Liver (tissue), 9 donors: Measurements from ENCODE around the gene TRIL. TPM values are rescaled to one million over a fixed set of nuclear protein-coding genes. Genes with fewer than 3 reads are reported as not detected.

Source experiments
- DNase-seq: peaks from one replicate; pipeline ENCODE4 v3.0.0-alpha.2; 2017; ENCODE audit warnings: low spot score
- H3K27ac ChIP-seq, 2 donors: one replicate each; pipeline ENCODE4 v1.7.0; 2013; ENCODE audit warnings: inconsistent platforms in 2 of 2, low read length in 2 of 2, control low read depth in 1 of 2, low read depth in 1 of 2, mild to moderate bottlenecking in 1 of 2
- H3K27me3 ChIP-seq, 4 donors: one replicate each; pipeline versions ENCODE4 v1.6.1 to v1.7.0; 2013; ENCODE audit warnings: low read length in 3 of 4, inconsistent platforms in 1 of 4, mild to moderate bottlenecking in 1 of 4, moderate library complexity in 1 of 4; ENCODE audit not compliant: control insufficient read depth in 4 of 4, insufficient read depth in 4 of 4
- H3K36me3 ChIP-seq, 4 donors: one replicate each; pipeline versions ENCODE4 v1.6.1 to v1.7.0; 2013; ENCODE audit warnings: low read length in 3 of 4, mild to moderate bottlenecking in 3 of 4, low read depth in 1 of 4, moderate library complexity in 1 of 4; ENCODE audit not compliant: control insufficient read depth in 4 of 4, insufficient read depth in 3 of 4
- H3K4me1 ChIP-seq, 4 donors: one replicate each; pipeline versions ENCODE4 v1.6.1 to v1.7.0; 2013; ENCODE audit warnings: low read length in 3 of 4, mild to moderate bottlenecking in 3 of 4, moderate library complexity in 1 of 4; ENCODE audit not compliant: control insufficient read depth in 4 of 4, insufficient read depth in 4 of 4
- H3K4me3 ChIP-seq, 3 donors: one replicate each; pipeline versions ENCODE4 v1.6.1 to v1.7.0; 2013; ENCODE audit warnings: low read length in 3 of 3, control low read depth in 1 of 3, low read depth in 1 of 3, mild to moderate bottlenecking in 1 of 3
- H3K9ac ChIP-seq, 2 donors: one replicate each; pipeline ENCODE4 v1.7.0; 2013; ENCODE audit warnings: low read length in 2 of 2, mild to moderate bottlenecking in 2 of 2, moderate library complexity in 2 of 2, control low read depth in 1 of 2, low read depth in 1 of 2
- H3K9me3 ChIP-seq, 4 donors: one replicate each; pipeline versions ENCODE4 v1.6.1 to v1.7.0; 2013; ENCODE audit warnings: low read length in 3 of 4; ENCODE audit not compliant: control insufficient read depth in 4 of 4
- EGR1 ChIP-seq, 2 donors: IDR thresholded peaks; 2 replicates each; pipeline ENCODE4 v1.6.1; 2016 to 2018; ENCODE audit warnings: antibody characterized with exemption in 2 of 2, low read depth in 2 of 2
- FOXA1 ChIP-seq: IDR thresholded peaks from 2 replicates; pipeline ENCODE4 v1.6.1; 2016; ENCODE audit warnings: antibody characterized with exemption
- FOXA2 ChIP-seq: IDR thresholded peaks from 2 replicates; pipeline ENCODE4 v1.6.1; 2016; ENCODE audit warnings: antibody characterized with exemption
- GABPA ChIP-seq, 2 donors: IDR thresholded peaks in 1 of 2; conservative IDR thresholded peaks in 1 of 2; 2 replicates each; pipeline ENCODE4 v1.6.1; 2016; ENCODE audit warnings: antibody characterized with exemption in 2 of 2, mild to moderate bottlenecking in 1 of 2, moderate library complexity in 1 of 2
- HNF4A ChIP-seq, 2 donors: conservative IDR thresholded peaks; 2 replicates each; pipeline ENCODE4 v1.6.1; 2016; ENCODE audit warnings: antibody characterized with exemption in 2 of 2, mild to moderate bottlenecking in 2 of 2
- HNF4G ChIP-seq: IDR thresholded peaks from 2 replicates; pipeline ENCODE4 v1.6.1; 2016; ENCODE audit warnings: antibody characterized with exemption
- JUND ChIP-seq, 2 donors: IDR thresholded peaks; 2 replicates each; pipeline ENCODE4 v1.6.1; 2016; ENCODE audit warnings: antibody characterized with exemption in 2 of 2
- NR2F2 ChIP-seq: IDR thresholded peaks from 2 replicates; pipeline ENCODE4 v1.6.1; 2016; ENCODE audit warnings: antibody characterized with exemption
- RAD21 ChIP-seq, 2 donors: IDR thresholded peaks; 2 replicates each; pipeline ENCODE4 v1.6.1; 2016; ENCODE audit warnings: antibody characterized with exemption in 2 of 2, mild to moderate bottlenecking in 2 of 2
- REST ChIP-seq: IDR thresholded peaks from 2 replicates; pipeline ENCODE4 v1.6.1; 2016; ENCODE audit warnings: antibody characterized with exemption, mild to moderate bottlenecking
- RXRA ChIP-seq, 2 donors: IDR thresholded peaks; 2 replicates each; pipeline ENCODE4 v1.6.1; 2017 to 2018; ENCODE audit warnings: antibody characterized with exemption in 2 of 2, mild to moderate bottlenecking in 1 of 2
- SP1 ChIP-seq: IDR thresholded peaks from 2 replicates; pipeline ENCODE4 v1.6.1; 2018; ENCODE audit warnings: antibody characterized with exemption, mild to moderate bottlenecking
- TAF1 ChIP-seq: conservative IDR thresholded peaks from 2 replicates; pipeline ENCODE4 v1.6.1; 2016; ENCODE audit warnings: antibody characterized with exemption, mild to moderate bottlenecking
- YY1 ChIP-seq: IDR thresholded peaks from 2 replicates; pipeline ENCODE4 v1.6.1; 2016; ENCODE audit warnings: antibody characterized with exemption, mild to moderate bottlenecking
- WGBS: extraction: QIAGEN DNeasy Blood & Tissue Kit; methylation state at CpG from one replicate; pipeline ENCODE4 v1.1.7; 2013; 5-methylcytosine and 5-hydroxymethylcytosine counted together
- polyA plus RNA-seq, 2 donors: library from polyadenylated mRNA; stranded (reverse) in 1 of 2; unstranded in 1 of 2; fragments of 200-250 nt in 1 of 2; fragments of >200 nt in 1 of 2; fragmentation: Nextera tagmentation in 1 of 2; extraction: Ambion mirVana in 1 of 2; gene quantifications; one replicate each; pipeline versions ENCODE4 v1.2.1 to v1.2.3, GENCODE V29; 2013 to 2015
- total RNA-seq, 2 donors: library from RNA; depleted of rRNA; stranded (reverse); fragments of >200 nt; gene quantifications; one replicate each; pipeline ENCODE4 v1.2.3, GENCODE V29; 2014
- TF ChIP-seq, protein P1 (sequence below): fragments of 150-350 bp; IDR thresholded peaks from 2 replicates; pipeline ENCODE4 v1.5.1; 2017; ENCODE audit warnings: improper control_type of control experiment, low read depth, low read length; ENCODE audit not compliant: missing input control
- TF ChIP-seq, protein P2 (sequence below): IDR thresholded peaks from 2 replicates; pipeline ENCODE4 v1.6.1; 2016; ENCODE audit warnings: antibody characterized with exemption
- TF ChIP-seq, protein P3 (sequence below): IDR thresholded peaks from 2 replicates; pipeline ENCODE4 v1.6.1; 2016; ENCODE audit warnings: antibody characterized with exemption
- TF ChIP-seq, protein P4 (sequence below): IDR thresholded peaks from 2 replicates; pipeline ENCODE4 v1.6.1; 2016; ENCODE audit warnings: antibody characterized with exemption
- donor health status: healthy.
- donor health status: healthy.
- donor health status: healthy.
- donor health status: healthy.
- donor health status: healthy.

Gene TRIL
- total and polyA plus RNA-seq, 4 donors, result 0.06 to 0.67 (median 0.35) TPM

GRCh38 chr7:28988810-28989209, 30.7 kb upstream of the TRIL start:
- H3K27ac ChIP-seq, result no peak overlapping the region

More at GRCh38 chr7:28988810-28989209, 30.7 kb upstream of the TRIL start:
- H3K36me3 ChIP-seq, result no peaks in the 10 kb centered on the region
- H3K27me3 ChIP-seq, result no peaks in the 10 kb centered on the region
- H3K9me3 ChIP-seq, result no peaks in the 10 kb centered on the region
- TF ChIP-seq, protein P1, sequence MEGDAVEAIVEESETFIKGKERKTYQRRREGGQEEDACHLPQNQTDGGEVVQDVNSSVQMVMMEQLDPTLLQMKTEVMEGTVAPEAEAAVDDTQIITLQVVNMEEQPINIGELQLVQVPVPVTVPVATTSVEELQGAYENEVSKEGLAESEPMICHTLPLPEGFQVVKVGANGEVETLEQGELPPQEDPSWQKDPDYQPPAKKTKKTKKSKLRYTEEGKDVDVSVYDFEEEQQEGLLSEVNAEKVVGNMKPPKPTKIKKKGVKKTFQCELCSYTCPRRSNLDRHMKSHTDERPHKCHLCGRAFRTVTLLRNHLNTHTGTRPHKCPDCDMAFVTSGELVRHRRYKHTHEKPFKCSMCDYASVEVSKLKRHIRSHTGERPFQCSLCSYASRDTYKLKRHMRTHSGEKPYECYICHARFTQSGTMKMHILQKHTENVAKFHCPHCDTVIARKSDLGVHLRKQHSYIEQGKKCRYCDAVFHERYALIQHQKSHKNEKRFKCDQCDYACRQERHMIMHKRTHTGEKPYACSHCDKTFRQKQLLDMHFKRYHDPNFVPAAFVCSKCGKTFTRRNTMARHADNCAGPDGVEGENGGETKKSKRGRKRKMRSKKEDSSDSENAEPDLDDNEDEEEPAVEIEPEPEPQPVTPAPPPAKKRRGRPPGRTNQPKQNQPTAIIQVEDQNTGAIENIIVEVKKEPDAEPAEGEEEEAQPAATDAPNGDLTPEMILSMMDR, result no peak
- TF ChIP-seq HNF4G, result no peak
- TF ChIP-seq GABPA (IDR thresholded peaks at IDR 0.05 in 1 of 2, conservative IDR thresholded peaks at IDR 0.05 in 1 of 2), result no peak
- TF ChIP-seq, protein P2, sequence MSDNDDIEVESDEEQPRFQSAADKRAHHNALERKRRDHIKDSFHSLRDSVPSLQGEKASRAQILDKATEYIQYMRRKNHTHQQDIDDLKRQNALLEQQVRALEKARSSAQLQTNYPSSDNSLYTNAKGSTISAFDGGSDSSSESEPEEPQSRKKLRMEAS, result no peak
- no peak for TF ChIP-seq HNF4A (conservative IDR thresholded peaks at IDR 0.05)
- TF ChIP-seq, protein P3, sequence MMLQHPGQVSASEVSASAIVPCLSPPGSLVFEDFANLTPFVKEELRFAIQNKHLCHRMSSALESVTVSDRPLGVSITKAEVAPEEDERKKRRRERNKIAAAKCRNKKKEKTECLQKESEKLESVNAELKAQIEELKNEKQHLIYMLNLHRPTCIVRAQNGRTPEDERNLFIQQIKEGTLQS, result no peak
- TF ChIP-seq RXRA (IDR thresholded peaks at IDR 0.05), result no peak
- no peak for TF ChIP-seq RAD21 (IDR thresholded peaks at IDR 0.05)
- no peak for TF ChIP-seq JUND (IDR thresholded peaks at IDR 0.05)
- TF ChIP-seq, protein P4, sequence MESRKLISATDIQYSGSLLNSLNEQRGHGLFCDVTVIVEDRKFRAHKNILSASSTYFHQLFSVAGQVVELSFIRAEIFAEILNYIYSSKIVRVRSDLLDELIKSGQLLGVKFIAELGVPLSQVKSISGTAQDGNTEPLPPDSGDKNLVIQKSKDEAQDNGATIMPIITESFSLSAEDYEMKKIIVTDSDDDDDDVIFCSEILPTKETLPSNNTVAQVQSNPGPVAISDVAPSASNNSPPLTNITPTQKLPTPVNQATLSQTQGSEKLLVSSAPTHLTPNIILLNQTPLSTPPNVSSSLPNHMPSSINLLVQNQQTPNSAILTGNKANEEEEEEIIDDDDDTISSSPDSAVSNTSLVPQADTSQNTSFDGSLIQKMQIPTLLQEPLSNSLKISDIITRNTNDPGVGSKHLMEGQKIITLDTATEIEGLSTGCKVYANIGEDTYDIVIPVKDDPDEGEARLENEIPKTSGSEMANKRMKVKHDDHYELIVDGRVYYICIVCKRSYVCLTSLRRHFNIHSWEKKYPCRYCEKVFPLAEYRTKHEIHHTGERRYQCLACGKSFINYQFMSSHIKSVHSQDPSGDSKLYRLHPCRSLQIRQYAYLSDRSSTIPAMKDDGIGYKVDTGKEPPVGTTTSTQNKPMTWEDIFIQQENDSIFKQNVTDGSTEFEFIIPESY, result no peak
- no peak for TF ChIP-seq REST
- TF ChIP-seq NR2F2, result no peak
- TF ChIP-seq TAF1, result no peak
- no peak for TF ChIP-seq FOXA2
- no peak for TF ChIP-seq EGR1 (IDR thresholded peaks at IDR 0.05; ENCODE audit: low read depth in 2 of 2)
- TF ChIP-seq SP1, result no peak
- TF ChIP-seq FOXA1, result no peak
- no peak for TF ChIP-seq YY1
- no peak overlapping the region for H3K4me3 ChIP-seq
- 94% methylated on average over 4 of the region's 4 CpGs for WGBS
- H3K9ac ChIP-seq, result no peak overlapping the region
- H3K4me1 ChIP-seq, result no peaks in the 10 kb centered on the region
- DNase-seq, result no peak
